Prostate gland (tissue), 2 donors: ENCODE data around the gene PNLIPRP1.

ENCODE experiments used
- POLR2A ChIP-seq: fragments of 450-650 bp; IDR thresholded peaks from one replicate; pipeline ENCODE4 v1.6.1; 2016; ENCODE audit warnings: antibody characterized with exemption, mild to moderate bottlenecking
- TF ChIP-seq, protein P1 (sequence below), 4 experiments: fragments of 200-600 bp in 2 of 4; fragments of 450-650 bp in 2 of 4; sonication (generic) in 2 of 4; IDR thresholded peaks; 1 replicate in 3 of 4; 2 replicates in 1 of 4; pipeline ENCODE4 v1.5.1; 2016 to 2019; ENCODE audit warnings: antibody characterized with exemption in 4 of 4, mild to moderate bottlenecking in 2 of 4, moderate library complexity in 2 of 4

DNA sequence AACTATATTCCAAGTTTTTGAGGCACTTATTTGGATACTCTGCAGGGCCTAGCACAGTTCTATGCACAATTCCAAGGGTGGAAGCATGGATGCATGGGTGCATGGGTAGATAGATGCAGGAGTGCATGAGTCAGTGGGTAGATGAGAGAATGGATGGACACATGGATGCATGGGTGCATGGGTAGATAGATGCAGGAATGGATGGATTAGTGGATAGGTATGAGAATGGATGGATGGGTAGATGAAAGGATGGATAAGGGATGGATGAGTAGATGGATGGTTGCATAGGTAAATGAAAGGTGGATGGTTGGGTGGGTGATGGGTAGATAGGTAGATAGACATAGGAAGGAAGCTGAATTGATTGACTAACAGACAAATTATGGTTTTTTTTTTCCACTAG is 45.6 kb downstream of the PNLIPRP1 start:
- TF ChIP-seq, protein P1, sequence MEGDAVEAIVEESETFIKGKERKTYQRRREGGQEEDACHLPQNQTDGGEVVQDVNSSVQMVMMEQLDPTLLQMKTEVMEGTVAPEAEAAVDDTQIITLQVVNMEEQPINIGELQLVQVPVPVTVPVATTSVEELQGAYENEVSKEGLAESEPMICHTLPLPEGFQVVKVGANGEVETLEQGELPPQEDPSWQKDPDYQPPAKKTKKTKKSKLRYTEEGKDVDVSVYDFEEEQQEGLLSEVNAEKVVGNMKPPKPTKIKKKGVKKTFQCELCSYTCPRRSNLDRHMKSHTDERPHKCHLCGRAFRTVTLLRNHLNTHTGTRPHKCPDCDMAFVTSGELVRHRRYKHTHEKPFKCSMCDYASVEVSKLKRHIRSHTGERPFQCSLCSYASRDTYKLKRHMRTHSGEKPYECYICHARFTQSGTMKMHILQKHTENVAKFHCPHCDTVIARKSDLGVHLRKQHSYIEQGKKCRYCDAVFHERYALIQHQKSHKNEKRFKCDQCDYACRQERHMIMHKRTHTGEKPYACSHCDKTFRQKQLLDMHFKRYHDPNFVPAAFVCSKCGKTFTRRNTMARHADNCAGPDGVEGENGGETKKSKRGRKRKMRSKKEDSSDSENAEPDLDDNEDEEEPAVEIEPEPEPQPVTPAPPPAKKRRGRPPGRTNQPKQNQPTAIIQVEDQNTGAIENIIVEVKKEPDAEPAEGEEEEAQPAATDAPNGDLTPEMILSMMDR (IDR thresholded peaks at IDR 0.05) = no peak
- no peak for TF ChIP-seq POLR2A
